Rectal smooth muscle tissue (tissue), 1 donor: ENCODE data around the gene AVEN.

Experiments
- H3K27ac ChIP-seq: one replicate; pipeline ENCODE4 v1.7.0; 2013; ENCODE audit warnings: low read depth, low read length, inconsistent platforms
- H3K27me3 ChIP-seq: one replicate; pipeline ENCODE4 v1.7.0; 2013; ENCODE audit warnings: low read length; ENCODE audit not compliant: control insufficient read depth, insufficient read depth
- H3K36me3 ChIP-seq: one replicate; pipeline ENCODE4 v1.7.0; 2013; ENCODE audit warnings: low read length; ENCODE audit not compliant: control insufficient read depth, insufficient read depth
- H3K4me1 ChIP-seq: one replicate; pipeline ENCODE4 v1.7.0; 2013; ENCODE audit warnings: low read length; ENCODE audit not compliant: control insufficient read depth, insufficient read depth
- H3K4me3 ChIP-seq: one replicate; pipeline ENCODE4 v1.7.0; 2013; ENCODE audit warnings: low read length
- H3K9ac ChIP-seq: one replicate; pipeline ENCODE4 v1.7.0; 2013; ENCODE audit warnings: low read length

The AVEN gene

GRCh38 chr15:33964665-33965040 lies 74.4 kb downstream of the AVEN start:
- no peak overlapping the region for H3K9ac ChIP-seq
- H3K4me1 ChIP-seq = no peaks in the 10 kb centered on the region
- H3K4me3 ChIP-seq = no peak overlapping the region

GRCh38 chr15:33963831-33964664 lies 75.0 kb downstream of the AVEN start:
- H3K4me1 ChIP-seq = no peaks in the 10 kb centered on the region
- no peak overlapping the region for H3K27ac ChIP-seq
- H3K36me3 ChIP-seq = no peaks in the 10 kb centered on the region
- no peaks in the 10 kb centered on the region for H3K27me3 ChIP-seq
- no peak overlapping the region for H3K9ac ChIP-seq
- no peak overlapping the region for H3K4me3 ChIP-seq

More at GRCh38 chr15:33964665-33965040, 74.4 kb downstream of the AVEN start:
- Histone ChIP-seq H3K27ac (no peak overlapping the region), H3K27me3 (no peaks in the 10 kb centered on the region), H3K36me3 (no peaks in the 10 kb centered on the region)

- H3K27ac ChIP-seq = no peak overlapping the region
- no peaks in the 10 kb centered on the region for H3K4me1 ChIP-seq
- H3K9ac ChIP-seq = no peak overlapping the region
- H3K36me3 ChIP-seq = no peaks in the 10 kb centered on the region
- H3K4me3 ChIP-seq = no peak overlapping the region
- no peaks in the 10 kb centered on the region for H3K27me3 ChIP-seq
These were observed 78.5 kb downstream of the AVEN start for GRCh38 chr15:33960549-33960935.

GRCh38 chr15:33959844-33960548 lies 79.0 kb downstream of the AVEN start:
- Histone ChIP-seq H3K4me3 (no peak overlapping the region), H3K27me3 (no peaks in the 10 kb centered on the region), H3K36me3 (no peaks in the 10 kb centered on the region), H3K9ac (no peak overlapping the region), H3K27ac (no peak overlapping the region), H3K4me1 (no peaks in the 10 kb centered on the region)

- H3K4me1 ChIP-seq = no peaks in the 10 kb centered on the region
- H3K27me3 ChIP-seq = no peaks in the 10 kb centered on the region
- H3K36me3 ChIP-seq = no peaks in the 10 kb centered on the region
- no peak overlapping the region for H3K4me3 ChIP-seq
- H3K27ac ChIP-seq = no peak overlapping the region
- H3K9ac ChIP-seq = no peak overlapping the region
These were observed 82.6 kb downstream of the AVEN start for GRCh38 chr15:33956397-33956796.

GRCh38 chr15:33955945-33956344 lies 83.1 kb downstream of the AVEN start:
- no peak overlapping the region for H3K4me3 ChIP-seq
- no peak overlapping the region for H3K27ac ChIP-seq
- H3K9ac ChIP-seq = no peak overlapping the region
- H3K27me3 ChIP-seq = no peaks in the 10 kb centered on the region
- H3K4me1 ChIP-seq = no peaks in the 10 kb centered on the region
- H3K36me3 ChIP-seq = no peaks in the 10 kb centered on the region

- Histone ChIP-seq H3K36me3 (peaks cover 2% of the 10 kb centered on the region), H3K27me3 (no peaks in the 10 kb centered on the region), H3K4me3 (no peak overlapping the region), H3K4me1 (no peaks in the 10 kb centered on the region), H3K9ac (no peak overlapping the region), H3K27ac (no peak overlapping the region)
These were observed 92.9 kb downstream of the AVEN start for GRCh38 chr15:33946152-33946551.

GRCh38 chr15:33941279-33942063 lies 97.5 kb downstream of the AVEN start:
- no peaks in the 10 kb centered on the region for H3K4me1 ChIP-seq

GRCh38 chr15:33934921-33935320 lies 104.1 kb downstream of the AVEN start:
- H3K9ac ChIP-seq = no peak overlapping the region
- no peaks in the 10 kb centered on the region for H3K36me3 ChIP-seq
- H3K4me1 ChIP-seq = no peaks in the 10 kb centered on the region
- H3K4me3 ChIP-seq = no peak overlapping the region
- no peak overlapping the region for H3K27ac ChIP-seq
- H3K27me3 ChIP-seq = no peaks in the 10 kb centered on the region

More at GRCh38 chr15:33941279-33942063, 97.5 kb downstream of the AVEN start:
- H3K4me3 ChIP-seq = no peak overlapping the region
- no peak overlapping the region for H3K9ac ChIP-seq
- no peak overlapping the region for H3K27ac ChIP-seq
- no peaks in the 10 kb centered on the region for H3K36me3 ChIP-seq
- H3K27me3 ChIP-seq = no peaks in the 10 kb centered on the region

- H3K27me3 ChIP-seq = no peaks in the 10 kb centered on the region
- no peaks in the 10 kb centered on the region for H3K36me3 ChIP-seq
- no peak overlapping the region for H3K4me3 ChIP-seq
- H3K4me1 ChIP-seq = no peaks in the 10 kb centered on the region
- no peak overlapping the region for H3K27ac ChIP-seq
- no peak overlapping the region for H3K9ac ChIP-seq
These were observed 104.6 kb downstream of the AVEN start for GRCh38 chr15:33934396-33934795.

GRCh38 chr15:33932734-33933133 lies 106.3 kb downstream of the AVEN start:
- Histone ChIP-seq H3K27ac (no peak overlapping the region), H3K9ac (no peak overlapping the region), H3K27me3 (no peaks in the 10 kb centered on the region), H3K4me1 (no peaks in the 10 kb centered on the region), H3K36me3 (no peaks in the 10 kb centered on the region), H3K4me3 (no peak overlapping the region)

GRCh38 chr15:33926260-33926659 lies 112.7 kb downstream of the AVEN start:
- no peak overlapping the region for H3K27ac ChIP-seq
- no peak overlapping the region for H3K9ac ChIP-seq
- no peaks in the 10 kb centered on the region for H3K36me3 ChIP-seq
- H3K4me3 ChIP-seq = no peak overlapping the region
- H3K27me3 ChIP-seq = no peaks in the 10 kb centered on the region
- no peaks in the 10 kb centered on the region for H3K4me1 ChIP-seq
